B cell (primary cell): ENCODE results near the gene EHBP1L1.

Source experiments
- CTCF ChIP-seq: fragments of 200-600 bp; IDR thresholded peaks from one replicate; pipeline ENCODE4 v1.8.0; 2022; ENCODE audit warnings: antibody characterized with exemption, mild to moderate bottlenecking
- EZH2 ChIP-seq: IDR thresholded peaks from 2 replicates; pipeline ENCODE4 v1.6.1; 2012; ENCODE audit warnings: borderline replicate concordance, low read depth, mild to moderate bottlenecking, moderate library complexity, low read length; ENCODE audit not compliant: insufficient read depth, poor library complexity, severe bottlenecking

DNA sequence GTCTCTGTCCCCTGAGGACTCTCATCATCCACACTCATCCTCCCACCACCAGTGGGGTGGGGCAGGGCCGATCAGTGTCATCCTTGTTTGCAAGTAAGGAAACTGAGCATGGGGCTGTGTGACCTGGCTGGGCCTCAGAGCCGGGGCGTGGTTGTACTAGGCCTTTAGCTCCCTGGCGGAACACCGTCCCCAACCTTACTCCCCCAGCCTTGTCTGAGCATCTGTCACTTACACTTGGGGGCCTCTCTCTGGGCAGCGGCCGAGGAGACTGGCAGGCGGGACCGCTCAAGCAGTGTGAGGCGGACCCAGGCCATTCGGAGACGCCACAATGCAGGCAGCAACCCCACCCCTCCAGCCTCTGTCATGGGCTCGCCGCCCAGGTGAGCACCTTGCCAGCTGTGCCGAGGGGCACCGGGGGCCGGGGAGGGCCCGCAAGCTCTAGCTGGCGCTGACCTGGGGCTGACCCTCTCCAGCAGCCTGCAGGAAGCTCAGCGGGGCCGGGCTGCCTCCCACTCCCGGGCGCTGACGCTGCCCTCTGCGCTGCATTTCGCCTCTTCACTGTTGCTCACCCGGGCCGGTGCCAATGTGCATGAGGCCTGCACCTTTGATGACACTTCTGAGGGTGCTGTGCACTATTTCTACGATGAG, 43.6 kb downstream of the EHBP1L1 start:
- TF ChIP-seq CTCF (no peak), EZH2 (no peak)
